Smooth muscle cell of bladder (primary cell): ENCODE data around the gene PSME1. TPM values are rescaled to one million over a fixed set of nuclear protein-coding genes. Genes with fewer than 3 reads are reported as not detected.

Source experiments
- total RNA-seq: library from RNA; depleted of rRNA; stranded (reverse); fragments of >200 nt; gene quantifications from 2 replicates; pipeline ENCODE4 v1.2.3, GENCODE V29; 2014

The PSME1 gene
- total RNA-seq, result 104 and 134 TPM in 2 replicates

DNA sequence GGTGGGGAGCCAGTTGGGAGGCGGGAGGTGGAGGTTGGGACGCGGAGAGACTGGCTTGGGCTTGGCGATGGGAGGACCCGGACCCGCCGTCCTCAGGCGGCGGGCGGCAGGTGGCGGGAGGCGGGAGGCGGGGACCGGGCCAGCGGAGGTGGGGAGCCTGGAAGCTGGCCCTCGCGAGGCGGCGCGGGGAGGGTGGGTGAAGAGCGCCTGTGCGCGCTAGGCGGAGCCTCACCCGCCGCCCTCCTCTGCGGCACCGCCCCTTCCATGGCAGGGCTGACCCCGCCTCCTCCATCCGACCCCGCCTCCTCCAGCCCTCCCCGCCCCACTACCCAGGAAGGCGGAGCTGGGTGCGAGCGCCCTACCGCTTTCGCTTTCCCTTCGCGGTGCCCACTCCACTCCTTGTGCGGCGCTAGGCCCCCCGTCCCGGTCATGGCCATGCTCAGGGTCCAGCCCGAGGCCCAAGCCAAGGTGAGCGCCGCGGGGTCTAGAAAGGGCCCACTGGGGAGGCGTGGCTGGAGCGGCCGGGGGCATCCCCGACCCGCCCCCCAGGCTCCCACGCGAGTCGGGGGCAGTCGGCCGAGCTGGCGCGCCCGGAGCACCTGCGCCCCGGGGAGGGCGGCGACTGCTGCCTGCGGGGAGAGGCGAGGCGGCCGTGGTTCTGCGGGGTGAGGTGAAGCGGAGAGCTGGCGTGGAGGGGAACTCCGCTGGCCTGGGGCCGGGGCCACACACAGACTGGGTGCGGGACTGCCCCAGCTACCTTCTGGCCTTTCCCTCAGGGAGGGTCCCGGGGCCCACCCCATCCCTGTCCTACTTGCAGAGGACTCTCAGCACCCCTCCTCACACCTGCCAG lies at the start of gene PSME1:
Gene PSME1, plus strand, starts transcription at position 361 of the 850 bp plus-strand sequence. Its CDS starts 69 bp downstream, at position 430.

DNA sequence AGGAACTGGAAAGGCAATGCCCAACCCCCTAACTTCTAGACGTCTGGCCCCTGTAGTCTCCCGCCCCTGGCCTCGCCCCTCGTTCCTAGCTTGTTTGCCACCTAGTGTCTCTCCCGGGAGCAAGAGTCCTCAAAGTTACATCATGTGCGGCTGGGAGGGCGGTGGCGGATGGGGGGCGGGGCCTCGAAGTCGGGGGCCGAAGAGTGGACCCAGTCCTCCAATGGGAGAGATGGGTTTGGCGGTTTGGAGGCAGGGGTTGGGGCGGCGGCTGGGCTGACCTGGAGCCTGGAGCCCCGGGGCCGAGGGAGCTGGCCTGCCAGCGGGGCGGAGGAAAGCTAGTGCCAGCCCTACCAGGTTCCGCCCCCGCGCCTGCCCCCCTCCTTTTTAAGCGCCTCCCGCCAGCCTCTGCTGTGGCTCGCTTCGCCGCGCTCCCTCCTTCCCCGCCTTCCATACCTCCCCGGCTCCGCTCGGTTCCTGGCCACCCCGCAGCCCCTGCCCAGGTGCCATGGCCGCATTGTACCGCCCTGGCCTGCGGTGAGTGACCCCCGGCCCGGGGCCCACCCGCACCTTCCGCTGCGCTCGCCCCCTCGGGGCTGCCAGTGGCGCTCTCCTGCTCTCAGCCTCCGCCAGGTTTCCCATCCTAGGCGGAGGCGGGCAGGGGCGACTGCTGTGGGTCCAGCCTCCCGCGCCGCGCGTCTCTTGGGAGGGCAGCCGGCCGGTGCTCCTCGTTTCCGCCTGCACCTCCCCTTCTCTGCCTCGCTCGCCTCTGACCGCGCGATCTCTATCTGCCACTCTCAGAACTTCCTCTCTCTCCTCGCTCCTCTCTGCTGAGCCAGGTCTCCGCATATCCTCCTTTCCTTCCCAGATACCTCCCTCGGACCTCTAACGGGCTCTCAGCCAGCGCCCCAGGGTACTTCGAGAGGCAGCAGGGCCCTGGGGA lies 41.8 kb upstream of the PSME1 start, which contains the start of gene PCK2:
Gene PCK2, plus strand, starts transcription at position 411 of the 940 bp plus-strand sequence. Its CDS starts 95 bp downstream, at position 506.

DNA sequence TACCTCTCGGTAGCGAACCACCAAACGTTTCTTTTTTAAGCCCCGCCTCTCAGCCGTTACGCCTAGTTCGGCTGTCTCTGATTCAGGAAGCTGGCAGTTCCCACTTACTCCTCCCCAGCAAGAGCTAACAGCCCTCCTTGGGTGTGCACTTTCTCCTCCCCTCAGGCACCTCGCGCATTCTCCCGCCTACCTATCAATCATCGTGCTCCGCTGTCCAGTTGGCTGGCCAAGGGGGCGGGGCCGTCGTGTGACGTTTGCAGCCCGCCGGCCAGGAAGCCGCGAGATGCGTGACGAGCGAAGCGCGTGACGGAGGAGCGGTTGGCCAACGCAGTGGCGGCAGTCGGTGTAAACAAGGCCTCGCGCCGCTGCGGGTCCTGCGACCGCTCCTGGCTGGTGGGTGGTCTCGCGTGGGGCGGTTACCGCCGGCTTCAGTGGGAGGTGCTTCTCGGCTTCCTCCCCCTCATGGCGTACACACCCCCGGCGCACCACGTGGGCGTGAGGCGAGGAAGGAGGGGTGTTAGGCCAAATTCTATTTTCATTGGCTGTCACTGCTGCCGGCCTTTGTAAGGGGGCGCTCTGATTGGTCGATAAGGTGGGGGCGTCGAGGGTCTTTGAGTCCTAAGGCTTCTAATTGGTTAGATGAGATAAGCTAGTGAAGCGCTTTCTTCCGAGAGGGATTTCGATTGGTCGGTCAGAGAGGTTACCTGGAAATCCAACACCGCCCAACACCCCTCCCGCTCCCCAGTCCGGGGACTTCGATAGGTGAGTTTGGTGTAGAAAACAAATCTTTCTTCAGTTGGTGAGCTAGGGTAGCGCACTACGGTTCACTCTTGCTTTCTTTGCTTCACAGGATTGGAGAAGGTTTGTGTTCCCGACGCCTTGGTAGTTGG lies 21.2 kb upstream of the PSME1 start, which contains the start of the genes DCAF11 and NRL:
Gene DCAF11, plus strand, starts transcription at position 246 of the 890 bp plus-strand sequence. CDS start 818 bp downstream, outside the sequence.
Gene NRL, minus strand, starts transcription at position 418 of the 890 bp plus-strand sequence. CDS start 32,101 bp downstream, outside the sequence.

DNA sequence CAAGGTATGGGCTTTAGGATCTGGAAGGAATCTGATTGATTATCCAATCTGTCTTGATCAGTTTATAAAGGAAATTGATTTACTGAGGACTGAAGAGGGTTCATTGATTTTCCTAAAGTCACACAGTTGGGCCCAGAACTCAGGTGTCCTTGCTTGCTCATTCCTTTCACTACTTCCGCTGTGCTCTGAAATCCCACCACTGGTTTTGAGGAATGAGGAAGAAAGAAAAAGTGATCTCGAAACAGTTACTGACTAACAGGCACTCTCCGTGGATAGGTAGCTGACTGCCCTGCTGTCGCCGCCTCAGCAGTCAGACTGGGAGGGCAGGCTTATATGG lies 5.6 kb upstream of the PSME1 start, which contains the start of gene FITM1:
Gene FITM1, plus strand, starts transcription at position 280 of the 337 bp plus-strand sequence. CDS start 905 bp downstream, outside the sequence.

DNA sequence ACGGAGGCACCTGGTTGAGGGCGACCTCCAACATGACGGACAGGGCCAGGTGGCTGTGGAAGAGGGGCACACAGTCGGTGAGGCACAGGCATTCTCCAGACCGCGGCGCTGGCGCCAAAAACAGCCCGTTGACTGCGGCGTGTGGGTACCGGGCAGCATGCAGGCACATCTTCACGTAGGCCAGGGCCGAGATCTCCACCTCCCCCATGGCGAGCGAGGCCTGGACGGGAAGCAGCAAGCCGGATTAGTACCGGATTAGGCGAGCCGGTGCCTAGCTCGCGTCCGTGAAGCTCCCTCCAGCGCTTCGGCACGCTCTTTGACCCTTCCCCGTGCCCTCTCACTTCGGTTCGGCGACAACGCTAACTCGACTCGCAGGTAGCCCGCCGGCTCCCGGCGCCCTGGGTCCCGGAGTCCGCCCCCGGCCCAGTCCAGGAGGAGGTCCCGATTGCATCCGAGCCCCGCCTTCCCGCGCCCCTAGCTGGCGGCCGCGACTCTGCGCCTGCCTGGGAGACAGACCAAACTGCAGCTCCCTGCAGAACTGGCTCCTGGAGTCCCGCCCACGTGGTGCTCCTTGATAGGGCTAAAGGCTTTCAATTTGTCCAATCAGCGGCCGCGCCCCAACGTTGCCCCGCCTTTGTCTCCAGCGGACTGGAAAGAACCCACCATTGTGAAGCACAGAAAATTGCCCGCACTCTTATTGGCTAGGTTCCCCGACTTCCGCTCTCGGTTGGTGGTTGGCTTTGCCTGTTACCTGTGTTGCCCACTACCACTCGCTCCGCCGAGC lies 5.3 kb downstream of the PSME1 start, which contains the start of gene EMC9:
Gene EMC9, minus strand, starts transcription at position 495 of the 784 bp plus-strand sequence. Its CDS starts 287 bp downstream, at position 208.

DNA sequence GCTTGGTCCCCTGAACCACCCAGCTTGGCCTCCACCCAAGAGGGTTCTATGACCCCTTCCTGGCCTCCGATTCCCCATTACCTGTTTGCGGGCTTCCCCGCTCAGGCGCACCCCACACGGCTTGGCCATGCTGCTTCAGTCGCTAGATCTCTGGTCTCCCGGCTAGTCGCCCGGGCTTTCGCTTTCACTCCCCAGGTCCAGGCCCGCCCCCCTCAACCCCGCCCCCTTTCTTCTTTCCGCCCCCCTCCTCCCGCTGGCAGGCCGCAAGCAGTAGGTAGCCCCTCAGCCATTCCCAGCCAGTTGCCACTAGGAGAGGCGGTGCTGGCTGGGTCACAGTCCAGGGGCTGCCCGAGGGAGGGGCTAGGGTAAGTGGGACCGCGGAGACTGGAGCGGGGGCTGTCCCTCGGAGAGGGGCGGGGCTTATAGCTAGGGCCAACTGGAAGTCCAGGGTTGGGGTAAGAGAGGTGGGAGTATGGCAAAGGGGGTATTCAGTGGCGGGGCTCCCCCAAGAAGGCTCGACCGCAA lies 10.5 kb downstream of the PSME1 start, which contains the start of gene PSME2:
Gene PSME2, minus strand, starts transcription at position 158 of the 525 bp plus-strand sequence. Its CDS starts 29 bp downstream, at position 129.

DNA sequence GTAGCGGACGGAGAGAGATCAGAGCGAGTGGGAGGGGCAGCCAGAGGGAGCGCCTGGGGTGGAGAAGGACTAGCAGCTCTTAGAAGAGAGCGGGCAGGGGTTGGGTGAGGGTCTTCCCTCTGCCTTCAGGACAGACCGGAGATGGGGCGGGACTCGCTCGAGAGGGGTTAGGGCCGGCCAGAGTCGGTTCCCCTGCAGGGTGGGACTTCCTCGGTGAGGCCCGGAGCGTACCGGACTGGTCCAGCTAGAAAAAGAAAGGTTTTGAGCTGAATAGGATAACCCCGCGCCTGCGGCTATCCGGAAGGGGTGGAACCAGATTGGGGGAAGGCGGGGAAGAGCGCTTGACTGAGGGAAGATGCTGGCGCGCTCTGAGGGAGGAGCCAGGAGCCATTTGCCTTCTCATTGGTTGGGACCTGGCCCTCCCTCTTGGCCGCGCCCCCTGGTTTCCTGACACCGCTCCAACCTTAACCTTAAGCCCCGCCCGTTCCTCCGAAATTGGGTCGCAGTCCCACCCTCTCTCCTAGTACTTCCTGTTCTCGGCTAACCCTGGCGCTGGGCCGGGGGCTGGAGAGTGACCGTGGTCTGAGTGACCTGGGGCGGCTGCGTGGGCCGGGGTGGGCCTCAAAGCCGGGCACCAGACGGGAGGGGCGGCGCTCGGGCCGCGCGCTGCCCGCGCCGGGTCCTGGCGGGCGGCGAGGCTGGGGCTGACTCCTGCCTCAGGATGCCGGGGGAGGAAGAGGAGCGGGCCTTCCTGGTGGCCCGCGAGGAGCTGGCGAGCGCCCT lies 11.2 kb downstream of the PSME1 start, which contains the start of gene RNF31:
Gene RNF31, plus strand, starts transcription at position 521 of the 783 bp plus-strand sequence. Its CDS starts 201 bp downstream, at position 722.

DNA sequence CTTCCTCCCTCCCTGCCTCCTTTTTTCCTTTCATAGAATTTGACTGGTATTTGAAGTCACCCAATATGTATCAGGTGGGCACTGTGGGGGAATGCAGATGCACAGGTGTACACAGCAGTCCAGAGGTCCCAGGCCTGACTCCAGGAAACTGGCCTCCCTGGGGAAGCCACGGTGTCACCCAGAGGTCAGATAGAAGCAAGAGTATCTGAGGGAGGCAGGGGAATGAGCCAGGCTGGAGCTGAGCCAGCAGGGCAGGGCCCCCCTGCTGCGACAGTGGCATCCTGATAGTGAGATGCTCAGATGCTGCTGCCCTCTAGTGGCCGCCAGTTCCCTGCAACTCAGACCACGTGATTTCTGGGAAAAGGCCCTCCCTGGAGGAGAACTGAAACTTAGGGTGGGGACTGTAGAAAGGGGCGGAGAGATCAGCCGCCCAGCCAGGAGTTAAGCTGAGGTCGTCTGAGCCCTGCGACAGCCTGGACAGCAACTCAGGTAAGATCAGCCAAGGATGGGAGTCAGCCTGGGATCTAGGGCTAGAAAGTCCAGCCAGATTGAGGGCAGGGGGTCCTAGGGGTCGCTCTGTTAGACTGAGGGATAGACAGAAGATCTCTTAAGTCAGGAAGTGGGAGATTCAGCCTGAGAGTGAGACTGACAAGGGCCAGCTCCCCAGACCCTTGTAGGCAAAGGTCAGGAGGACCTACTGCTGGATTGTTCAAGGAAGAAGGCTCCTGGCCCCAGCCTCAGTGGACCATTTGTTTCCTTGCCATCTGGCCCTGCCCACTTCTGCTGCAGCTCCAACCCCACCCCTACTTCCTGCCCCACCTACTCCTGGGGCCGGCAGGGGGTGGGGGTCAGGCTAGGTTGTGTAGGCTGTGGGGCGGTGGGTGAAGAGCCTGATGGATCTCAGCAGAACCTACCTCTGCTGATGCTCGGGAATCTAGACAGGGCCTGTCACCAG lies 25.1 kb downstream of the PSME1 start, which contains the start of gene IRF9:
Gene IRF9, plus strand, starts transcription at position 416 of the 955 bp plus-strand sequence. CDS start 880 bp downstream, outside the sequence.

DNA sequence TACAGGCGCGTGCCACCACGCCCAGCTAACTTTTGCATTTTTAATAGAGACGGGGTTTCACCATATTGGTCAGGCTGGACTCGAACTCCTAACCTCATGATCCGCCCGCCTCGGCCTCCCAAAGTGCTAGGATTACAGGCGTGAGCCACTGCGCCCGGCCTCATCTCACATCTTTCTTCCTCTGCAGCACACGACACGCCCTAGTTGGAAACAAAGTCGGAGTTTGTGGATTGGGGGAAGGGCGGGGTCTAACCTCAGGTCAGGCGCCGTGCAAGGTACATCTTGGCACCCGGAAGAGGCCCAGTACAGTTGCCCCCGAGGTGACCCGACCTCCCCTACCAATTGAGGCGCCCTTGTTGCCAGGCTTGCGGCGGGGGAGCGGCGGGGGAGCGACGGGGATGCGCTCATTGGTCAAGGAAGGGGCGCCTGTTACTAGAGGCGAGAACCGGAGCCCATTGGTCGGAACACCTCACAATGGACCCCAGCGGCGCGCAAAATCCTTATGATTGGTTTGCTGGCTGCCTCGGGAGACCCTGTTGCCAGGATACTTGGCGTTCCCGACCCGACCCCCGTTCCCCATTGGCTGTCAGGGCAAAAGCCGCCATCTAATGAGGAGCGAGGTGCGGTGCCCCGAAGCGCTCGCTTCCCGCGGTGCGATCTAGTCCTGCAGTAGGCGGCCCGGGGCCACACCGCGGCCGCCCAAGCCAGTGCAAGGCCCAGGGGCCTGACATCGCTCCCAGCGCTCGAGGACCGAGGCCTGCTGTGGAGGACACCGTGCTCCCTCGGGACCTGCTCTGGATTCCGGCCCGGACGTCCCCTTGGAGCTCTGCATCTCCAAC lies 35.6 kb downstream of the PSME1 start, which contains the start of gene REC8:
Gene REC8, plus strand, starts transcription at position 659 of the 839 bp plus-strand sequence. CDS start 473 bp downstream, outside the sequence.

Other genes with a start within 250 kb of the PSME1 start
- 49.8 and 69.3 TPM in 2 replicates for gene DHRS4, start 182.4 kb upstream of the PSME1 start, total RNA-seq
- gene DHRS4L2, start 147.3 kb upstream of the PSME1 start, total RNA-seq, result 13.9 and 16.8 TPM in 2 replicates
- under 0.01 TPM in 2 replicates for gene CARMIL3, start 84.2 kb upstream of the PSME1 start, total RNA-seq
- gene CPNE6, start 64.6 kb upstream of the PSME1 start, total RNA-seq, result not detected in 2 replicates
- gene PCK2, start 41.9 kb upstream of the PSME1 start, total RNA-seq, result 20.1 and 38.3 TPM in 2 replicates
- 50.9 and 53.0 TPM in 2 replicates for gene DCAF11, start 21.4 kb upstream of the PSME1 start, total RNA-seq
- 0.28 and 0.46 TPM in 2 replicates for gene NRL, start 21.2 kb upstream of the PSME1 start, total RNA-seq
- under 0.01 TPM in 1 of 2 replicates, not detected in the other for gene FITM1, start 5.5 kb upstream of the PSME1 start, total RNA-seq
- 17.4 and 17.8 TPM in 2 replicates for gene EMC9, start 5.4 kb downstream of the PSME1 start, total RNA-seq
- gene PSME2, start 10.4 kb downstream of the PSME1 start, total RNA-seq, result 83.8 and 104 TPM in 2 replicates
- 25.0 and 32.0 TPM in 2 replicates for gene RNF31, start 11.3 kb downstream of the PSME1 start, total RNA-seq
- gene IRF9, start 25.1 kb downstream of the PSME1 start, total RNA-seq, result 65.7 and 69.2 TPM in 2 replicates
- gene REC8, start 35.9 kb downstream of the PSME1 start, total RNA-seq, result 0.85 and 1.2 TPM in 2 replicates
- 27.4 and 27.8 TPM in 2 replicates for gene IPO4, start 52.6 kb downstream of the PSME1 start, total RNA-seq
- gene TM9SF1, start 59.2 kb downstream of the PSME1 start, total RNA-seq, result 50.9 and 58.4 TPM in 2 replicates
- 0.14 and 0.28 TPM in 2 replicates for gene TSSK4, start 69.5 kb downstream of the PSME1 start, total RNA-seq
- gene CHMP4A, start 77.3 kb downstream of the PSME1 start, total RNA-seq, result 19.7 and 20.3 TPM in 2 replicates
- 16.2 and 17.7 TPM in 2 replicates for gene MDP1, start 79.9 kb downstream of the PSME1 start, total RNA-seq
- 226 and 239 TPM in 2 replicates for gene NEDD8, start 96.2 kb downstream of the PSME1 start, total RNA-seq
- gene GMPR2, start 96.7 kb downstream of the PSME1 start, total RNA-seq, result 123 and 126 TPM in 2 replicates
- 37.0 and 42.7 TPM in 2 replicates for gene TINF2, start 106.4 kb downstream of the PSME1 start, total RNA-seq
- gene TGM1, start 127.0 kb downstream of the PSME1 start, total RNA-seq, result 0.71 and 1.6 TPM in 2 replicates
- gene RABGGTA, start 135.4 kb downstream of the PSME1 start, total RNA-seq, result 16.6 and 20.1 TPM in 2 replicates
- 7.2 and 10.5 TPM in 2 replicates for gene DHRS1, start 163.6 kb downstream of the PSME1 start, total RNA-seq
- 14.2 and 17.1 TPM in 2 replicates for gene NOP9, start 163.7 kb downstream of the PSME1 start, total RNA-seq
- gene CIDEB, start 171.8 kb downstream of the PSME1 start, total RNA-seq, result 1.00 and 1.8 TPM in 2 replicates
- gene LTB4R2, start 173.9 kb downstream of the PSME1 start, total RNA-seq, result 1.6 and 2.7 TPM in 2 replicates
- 0.71 and 1.9 TPM in 2 replicates for gene LTB4R, start 175.3 kb downstream of the PSME1 start, total RNA-seq
- gene ADCY4, start 198.9 kb downstream of the PSME1 start, total RNA-seq, result 3.4 and 5.3 TPM in 2 replicates
- 2.5 and 2.8 TPM in 2 replicates for gene RIPK3, start 203.8 kb downstream of the PSME1 start, total RNA-seq
- 48.2 and 66.7 TPM in 2 replicates for gene NFATC4, start 232.0 kb downstream of the PSME1 start, total RNA-seq